NCI-H2029 (cell line): ENCODE measurements around the gene ATG2B.
A peak's percentile ranks its signal among the peaks of the same experiment; 100 is the strongest.

Source experiments
- DNase-seq: peaks from one replicate; lab custom pipeline; 2025; lab: John Stamatoyannopoulos, UW

ATG2B gene

DNA sequence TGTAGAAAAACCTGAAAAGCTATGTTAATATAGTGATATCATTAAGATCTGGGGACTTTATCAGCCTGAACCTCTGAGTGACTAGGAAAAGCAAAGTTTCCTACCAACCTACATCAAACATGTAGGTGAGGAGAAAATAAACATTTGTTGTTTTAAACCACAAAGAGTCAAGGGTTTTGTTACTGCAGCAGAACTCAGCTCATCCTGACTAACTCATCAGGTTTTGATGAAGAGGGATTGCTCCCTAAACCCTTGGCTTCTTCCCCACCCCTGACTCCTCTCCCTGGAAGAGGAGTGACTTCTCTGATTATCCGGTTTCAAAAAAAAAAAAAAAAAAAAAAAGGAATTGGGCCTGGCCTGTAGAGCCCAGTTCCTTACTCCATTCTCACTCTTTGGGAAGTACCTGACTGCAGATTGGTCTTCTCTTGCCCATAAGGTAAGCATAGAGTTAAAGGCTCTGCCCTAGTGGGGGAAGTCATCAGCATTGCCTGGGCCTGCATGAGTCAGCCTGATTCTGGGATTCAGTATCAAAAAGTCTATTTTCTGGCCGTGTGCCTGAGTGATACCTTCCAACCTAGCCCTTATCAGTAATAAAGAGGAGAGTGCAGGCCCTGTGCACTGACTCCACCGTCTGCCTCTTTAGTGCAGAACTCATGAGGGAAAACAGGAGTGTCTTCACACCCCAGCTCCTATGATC is 90.2 kb downstream of the ATG2B start:
- no peak for DNase-seq

DNA sequence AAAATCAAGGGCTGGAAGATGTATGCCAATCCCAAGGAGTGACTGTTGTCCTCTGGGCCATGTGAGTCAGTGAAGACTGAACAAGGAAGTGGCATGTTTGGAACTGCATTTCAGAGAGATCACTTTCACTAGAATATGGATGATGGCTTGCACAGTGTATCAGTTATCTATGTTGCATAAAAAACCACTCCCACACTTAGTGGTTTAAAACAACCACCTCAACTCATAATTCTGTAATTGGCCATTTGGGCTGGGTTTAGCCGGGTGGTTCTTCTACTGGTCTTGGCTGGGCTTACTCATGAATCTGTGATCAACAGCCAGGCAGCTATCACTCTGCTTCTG is 91.7 kb downstream of the ATG2B start:
- no peak for DNase-seq

DNA sequence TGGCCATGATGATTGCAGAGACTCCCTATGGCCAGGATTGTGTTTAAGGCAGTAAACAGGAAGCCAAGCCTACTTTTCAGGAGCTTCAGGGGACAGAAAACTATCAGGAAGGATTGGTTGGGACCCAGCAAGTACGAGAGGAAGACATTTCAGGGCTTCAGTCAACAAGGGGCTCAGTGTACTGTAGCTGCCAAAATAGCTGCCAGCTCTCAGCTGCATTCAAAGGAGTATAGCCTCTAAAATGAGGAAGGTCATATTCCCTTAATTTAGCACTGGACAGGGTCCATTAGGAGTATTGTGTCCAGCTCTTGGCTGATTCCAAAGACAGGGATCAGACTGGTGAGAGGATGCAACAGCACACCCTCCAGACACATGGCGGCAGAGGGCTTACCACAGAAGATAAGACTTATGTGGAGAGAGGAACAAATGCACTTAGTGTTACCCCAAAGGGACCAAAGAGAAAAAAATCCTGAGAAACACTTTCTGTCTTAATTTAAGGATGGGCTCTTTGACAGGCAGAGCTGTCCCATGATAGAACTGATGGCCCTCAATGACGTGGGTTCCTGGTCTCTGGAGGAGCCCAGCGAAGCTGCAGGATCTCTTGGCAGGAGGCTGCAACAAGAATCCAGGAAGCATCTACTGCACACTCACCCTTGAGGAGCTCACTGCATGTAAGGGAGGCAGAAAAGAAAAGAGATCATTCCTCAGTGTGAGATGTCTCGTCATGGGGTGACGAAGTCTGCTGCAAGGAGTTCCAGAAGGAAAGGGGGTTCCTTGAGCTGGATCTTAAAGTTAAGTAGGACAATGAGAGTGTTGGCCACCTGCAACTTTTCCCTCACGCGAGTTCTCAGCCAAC is 92.3 kb downstream of the ATG2B start:
- DNase-seq, result no peak

DNA sequence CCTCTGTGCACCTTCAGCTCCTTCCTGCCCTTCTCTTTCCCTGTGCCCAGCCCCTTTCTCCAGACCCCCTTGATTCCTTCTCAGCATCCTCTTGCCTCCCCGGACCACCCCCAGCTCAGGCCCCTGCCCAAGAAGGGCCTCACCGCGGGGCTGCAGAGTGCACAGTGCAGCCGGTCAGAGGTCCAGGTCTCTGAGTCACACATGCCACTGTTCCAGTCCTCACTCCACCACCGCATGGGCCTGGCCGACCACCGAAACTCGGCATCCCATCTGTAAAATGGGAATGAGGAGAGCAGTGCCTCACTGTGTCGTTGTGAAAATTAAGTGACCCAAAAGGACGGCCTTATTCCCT is 93.8 kb downstream of the ATG2B start:
- no peak for DNase-seq

DNA sequence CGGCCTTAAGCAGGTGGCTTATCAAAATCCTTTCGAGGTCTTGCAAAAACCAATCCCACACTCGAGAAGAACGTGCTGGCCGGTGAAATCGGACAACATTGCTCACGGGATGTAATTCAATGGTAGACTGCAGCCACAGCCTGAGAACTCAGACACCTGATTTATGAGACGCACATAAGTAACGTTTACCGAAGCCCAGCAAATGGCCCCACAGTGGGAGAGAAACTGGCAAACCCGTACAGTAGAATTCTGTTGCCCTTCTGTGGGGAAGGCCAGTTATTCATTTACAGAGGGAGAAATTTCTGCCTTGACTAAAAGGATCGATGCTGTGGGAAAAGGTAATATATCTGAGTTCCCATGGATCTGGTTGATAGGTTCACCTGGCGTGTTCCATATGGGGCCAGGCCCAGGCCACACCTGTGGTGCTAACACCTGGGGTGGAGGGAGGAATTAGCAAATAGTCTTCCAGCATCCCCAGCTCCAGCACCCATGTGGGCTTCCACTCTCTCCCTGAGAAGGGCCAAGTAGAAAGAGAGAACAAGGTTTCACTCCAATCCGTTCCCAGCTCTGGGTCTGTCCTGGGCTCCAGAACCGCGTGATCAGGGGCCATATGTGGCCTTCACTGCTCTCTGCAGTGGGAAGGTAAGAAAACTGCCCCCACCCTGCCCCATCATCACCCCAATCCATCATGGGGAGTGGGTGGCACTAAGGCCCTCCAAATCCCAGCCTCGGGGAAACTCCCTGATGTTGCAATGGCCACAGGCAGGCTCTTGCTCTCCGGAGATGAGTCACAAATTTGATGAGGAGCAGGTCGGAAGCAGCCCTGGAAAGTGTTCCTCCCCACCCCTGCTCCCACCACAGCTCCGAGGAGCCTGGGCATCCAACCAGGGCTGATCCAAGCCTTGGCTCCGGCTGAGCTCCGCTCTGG is 94.4 kb downstream of the ATG2B start:
- no peak for DNase-seq

DNA sequence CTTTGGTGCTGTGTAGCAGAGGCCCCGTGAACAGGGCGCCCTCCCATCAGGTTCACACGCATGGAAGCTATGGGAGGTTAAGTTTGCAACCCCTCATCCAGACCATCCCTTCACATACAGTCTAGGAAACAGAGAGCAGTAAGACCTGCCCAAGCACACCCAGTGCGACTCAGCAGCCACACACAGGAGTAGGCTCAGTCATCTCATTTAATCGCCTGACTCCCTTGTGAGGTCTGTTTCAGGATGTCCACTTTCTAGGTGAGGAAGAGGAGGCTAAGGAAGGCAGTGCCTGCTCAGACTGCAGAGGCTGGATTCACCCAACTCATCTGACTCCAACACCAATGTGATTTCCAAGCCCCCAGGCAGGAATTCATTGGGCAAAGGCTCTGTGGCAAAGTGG is 95.2 kb downstream of the ATG2B start:
- no peak for DNase-seq

DNA sequence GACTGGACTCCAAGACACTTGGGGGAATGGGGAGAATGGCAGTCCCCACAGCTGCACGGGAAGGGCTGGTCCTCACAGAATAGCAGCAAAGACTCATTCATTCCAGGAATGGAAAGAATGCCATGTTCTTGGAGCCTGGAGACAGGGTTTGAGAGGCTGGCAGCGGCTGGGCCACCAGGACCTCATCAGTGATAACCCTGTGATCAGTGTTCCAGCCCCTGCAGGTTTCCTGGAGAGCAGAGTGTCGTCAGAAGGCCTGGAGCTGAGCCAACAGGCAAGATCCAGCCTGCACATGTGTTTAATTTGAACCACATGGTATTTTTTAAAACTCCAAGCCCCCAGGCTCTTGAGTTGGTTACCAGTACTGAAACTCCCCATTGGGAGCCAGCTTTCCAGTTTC is 95.8 kb downstream of the ATG2B start:
- no peak for DNase-seq

DNA sequence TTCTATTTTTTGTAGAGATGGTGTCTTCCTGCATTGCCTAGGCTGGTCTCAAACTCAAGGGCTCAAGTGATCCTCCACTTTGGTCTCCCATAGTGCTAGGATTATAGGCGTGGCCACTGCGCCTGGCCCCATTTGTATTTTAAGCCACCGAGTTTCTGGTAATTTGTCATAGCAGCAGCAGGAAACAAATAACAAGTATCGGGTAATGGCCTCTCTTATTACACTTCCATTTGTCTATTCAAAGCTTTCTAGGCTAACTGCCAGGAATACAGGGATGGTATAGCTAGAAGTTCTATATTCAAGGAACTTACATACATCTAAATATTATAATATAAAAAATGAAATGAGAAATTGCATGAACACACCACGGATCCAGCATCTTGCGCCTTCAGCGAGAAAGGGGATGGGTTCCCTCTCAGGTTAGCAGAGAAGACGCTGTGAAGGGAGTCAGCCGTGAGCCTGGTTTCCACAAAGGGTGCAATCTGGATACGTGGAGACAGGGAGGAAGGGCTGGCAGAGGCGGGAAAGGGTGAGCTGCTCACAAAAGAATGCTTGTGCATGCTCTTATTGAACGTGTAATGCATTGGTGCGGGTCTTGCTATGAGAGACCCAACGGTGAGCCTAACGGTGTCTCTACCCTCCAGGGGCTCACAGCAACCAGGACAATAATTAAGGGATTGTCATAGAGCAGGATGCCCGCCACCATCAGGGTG is 97.6 kb downstream of the ATG2B start:
- peak; percentile 48 for DNase-seq

DNA sequence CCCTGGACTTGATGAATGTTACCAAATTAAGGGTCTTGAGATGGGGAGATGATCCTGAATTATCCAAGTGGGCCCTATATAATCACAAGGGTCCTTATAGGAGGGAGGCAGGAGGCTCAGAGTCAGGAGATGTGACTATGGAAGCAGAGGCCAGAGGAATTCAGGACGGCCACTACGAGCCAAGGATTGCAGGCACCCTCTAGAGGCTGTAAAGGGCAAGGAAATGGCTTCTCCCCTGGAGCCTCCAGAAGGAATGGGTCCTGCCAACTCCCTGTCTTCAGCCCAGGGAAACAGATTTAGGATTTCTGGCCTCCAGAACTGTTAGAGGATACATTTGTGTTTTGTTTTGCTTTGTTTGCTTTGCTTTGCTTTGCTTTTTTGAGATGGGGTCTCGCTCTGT is 98.3 kb downstream of the ATG2B start:
- DNase-seq, result no peak

DNA sequence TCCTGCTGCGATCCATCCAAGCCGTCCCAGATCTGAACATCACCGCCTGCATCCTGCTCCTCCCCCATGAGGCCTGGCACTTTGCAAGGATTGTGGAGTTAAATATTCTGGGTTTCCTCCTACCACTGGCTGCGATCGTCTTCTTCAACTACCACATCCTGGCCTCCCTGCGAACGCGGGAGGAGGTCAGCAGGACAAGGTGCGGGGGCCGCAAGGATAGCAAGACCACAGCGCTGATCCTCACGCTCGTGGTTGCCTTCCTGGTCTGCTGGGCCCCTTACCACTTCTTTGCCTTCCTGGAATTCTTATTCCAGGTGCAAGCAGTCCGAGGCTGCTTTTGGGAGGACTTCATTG is 99.0 kb downstream of the ATG2B start:
- DNase-seq, result no peak

DNA sequence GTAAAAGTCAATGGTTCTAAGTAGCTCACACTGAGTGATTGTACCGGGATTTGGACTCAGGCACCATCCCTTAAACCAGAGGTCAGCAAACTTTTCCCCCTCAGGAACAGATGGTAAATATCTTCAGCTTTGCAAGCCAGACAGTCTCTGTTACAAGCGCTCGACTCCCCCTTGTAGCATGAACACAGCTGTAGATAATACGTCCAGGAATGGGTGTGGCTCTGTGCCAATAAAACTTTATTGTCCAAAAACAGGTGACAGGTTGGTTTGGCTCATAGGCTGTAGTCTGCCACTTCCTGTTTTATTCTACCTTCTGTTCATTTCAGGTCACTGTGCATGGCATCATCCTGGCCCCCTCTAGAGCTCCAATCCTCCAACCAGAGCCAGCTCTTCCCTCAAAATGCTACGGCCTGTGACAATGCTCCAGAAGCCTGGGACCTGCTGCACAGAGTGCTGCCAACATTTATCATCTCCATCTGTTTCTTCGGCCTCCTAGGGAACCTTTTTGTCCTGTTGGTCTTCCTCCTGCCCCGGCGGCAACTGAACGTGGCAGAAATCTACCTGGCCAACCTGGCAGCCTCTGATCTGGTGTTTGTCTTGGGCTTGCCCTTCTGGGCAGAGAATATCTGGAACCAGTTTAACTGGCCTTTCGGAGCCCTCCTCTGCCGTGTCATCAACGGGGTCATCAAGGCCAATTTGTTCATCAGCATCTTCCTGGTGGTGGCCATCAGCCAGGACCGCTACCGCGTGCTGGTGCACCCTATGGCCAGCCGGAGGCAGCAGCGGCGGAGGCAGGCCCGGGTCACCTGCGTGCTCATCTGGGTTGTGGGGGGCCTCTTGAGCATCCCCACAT is 99.6 kb downstream of the ATG2B start:
- DNase-seq, result no peak

DNA sequence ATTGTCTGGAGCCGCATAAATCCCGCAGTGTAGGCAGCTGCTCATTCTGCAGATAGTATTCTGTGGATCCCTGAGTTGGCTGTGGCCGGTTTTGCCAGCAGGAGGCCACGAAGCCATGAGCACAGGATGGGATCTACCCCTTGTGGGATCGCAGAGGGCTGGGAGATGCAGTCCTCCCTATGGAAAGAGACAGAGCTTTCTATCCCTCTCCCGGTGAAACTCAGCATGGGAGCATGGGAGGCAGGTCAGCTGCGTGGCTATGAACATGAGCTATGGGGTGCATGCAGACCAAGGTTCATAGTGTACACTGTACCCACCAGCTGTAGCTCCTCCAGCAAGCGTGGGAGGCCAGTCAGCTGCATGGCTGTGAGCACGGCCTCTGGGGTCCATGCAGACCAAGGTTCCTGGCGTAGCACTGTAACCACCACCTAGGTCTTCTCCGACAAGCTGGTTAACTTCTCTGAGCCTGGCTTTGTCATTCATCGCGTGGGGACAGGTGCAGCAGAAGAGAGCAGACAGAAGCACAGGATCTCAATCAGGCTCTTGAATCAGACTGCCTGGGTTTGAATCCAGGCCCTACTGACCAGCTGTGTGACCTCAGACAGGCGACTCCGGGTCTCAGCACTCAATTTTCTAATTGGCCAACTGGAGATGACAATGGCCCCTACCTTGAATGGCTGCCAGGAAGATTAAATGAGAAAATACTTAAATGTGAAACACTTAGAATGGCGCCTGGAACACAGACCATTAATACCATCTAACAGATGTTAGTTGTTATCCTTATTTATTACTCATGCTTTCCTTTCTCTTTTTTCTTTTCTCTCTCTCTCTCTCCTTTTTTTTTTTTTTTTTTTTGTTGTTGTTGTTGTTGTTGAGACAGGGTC is 101.1 kb downstream of the ATG2B start:
- DNase-seq, result no peak

DNA sequence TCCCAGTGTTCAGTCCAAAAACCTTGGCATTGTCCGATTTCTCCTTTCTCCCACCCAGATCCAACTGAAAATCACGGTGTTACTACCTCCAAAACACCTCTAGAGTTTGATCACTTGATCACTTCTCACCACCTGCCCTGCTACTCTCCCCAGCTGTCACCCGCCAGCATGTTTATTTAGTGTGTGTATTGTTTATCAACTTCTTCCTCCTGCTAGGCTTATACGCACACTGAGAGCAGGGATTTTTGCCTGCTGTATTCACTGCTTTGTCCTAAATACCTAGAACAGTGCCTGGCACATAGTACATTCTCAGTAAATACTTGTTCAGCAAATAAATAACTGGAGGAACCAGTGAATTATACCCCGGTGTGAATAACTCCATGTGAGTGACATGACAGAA is 102.1 kb downstream of the ATG2B start:
- no peak for DNase-seq

DNA sequence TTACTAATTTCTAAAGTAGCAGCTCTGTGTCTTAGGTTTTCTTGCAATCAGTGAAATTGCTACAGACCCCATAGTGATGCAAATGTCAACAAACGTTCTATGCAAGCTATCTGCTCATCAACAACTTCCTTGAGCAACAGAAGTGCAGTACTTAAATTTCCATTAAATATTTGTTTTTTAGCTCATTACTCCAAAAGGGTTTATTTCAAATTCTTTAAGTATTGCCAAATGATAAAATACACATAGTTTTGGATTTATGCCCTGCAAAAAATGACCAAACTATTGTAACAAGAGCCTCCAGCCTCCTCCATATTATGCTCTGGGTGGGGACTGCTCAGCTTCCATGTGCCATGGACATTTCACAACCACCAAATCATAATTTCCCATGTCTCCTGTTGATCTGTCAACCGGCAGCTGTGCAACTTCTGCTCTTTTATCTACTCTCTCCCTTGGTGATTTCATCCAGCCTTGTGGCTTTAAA is 102.8 kb downstream of the ATG2B start:
- DNase-seq, result no peak

DNA sequence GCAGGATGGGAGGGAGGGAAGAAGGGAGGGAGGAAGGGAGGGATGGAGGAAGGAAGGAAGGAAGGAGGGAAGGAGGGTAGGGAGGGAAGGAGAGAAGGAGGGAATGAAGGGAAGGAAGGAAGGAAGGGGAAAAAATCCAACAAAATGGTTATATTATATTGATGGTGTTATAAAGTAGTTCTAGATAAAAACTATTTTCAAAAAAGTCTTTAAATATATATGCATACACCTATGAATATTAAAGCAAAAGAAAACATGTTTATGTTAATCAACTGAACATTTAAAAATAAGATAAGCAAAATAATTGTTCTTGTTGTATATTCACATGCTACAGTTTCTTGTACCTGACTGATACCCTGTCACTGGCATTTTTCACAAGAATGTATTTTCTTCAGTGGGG is 105.2 kb downstream of the ATG2B start:
- DNase-seq, result no peak

DNA sequence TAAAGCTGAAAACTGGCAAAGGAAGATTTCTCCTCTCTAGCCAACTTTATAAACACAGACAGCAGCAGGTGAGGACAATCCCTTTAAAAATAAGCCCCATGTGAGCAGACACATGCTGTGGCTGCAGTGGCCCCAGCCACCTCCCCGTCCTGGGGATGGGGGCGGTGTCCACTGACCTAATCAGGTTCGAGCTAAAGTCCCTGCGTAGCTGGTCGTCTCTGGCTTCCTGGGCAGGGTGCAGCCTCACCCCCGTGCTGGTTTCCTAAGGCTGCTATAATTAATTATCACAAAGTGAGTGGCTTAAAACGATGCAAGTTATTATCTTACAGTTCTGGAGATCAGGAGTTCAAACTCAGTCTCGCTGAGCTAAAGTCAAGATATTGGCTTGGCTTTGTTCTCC is 106.1 kb downstream of the ATG2B start:
- no peak for DNase-seq

DNA sequence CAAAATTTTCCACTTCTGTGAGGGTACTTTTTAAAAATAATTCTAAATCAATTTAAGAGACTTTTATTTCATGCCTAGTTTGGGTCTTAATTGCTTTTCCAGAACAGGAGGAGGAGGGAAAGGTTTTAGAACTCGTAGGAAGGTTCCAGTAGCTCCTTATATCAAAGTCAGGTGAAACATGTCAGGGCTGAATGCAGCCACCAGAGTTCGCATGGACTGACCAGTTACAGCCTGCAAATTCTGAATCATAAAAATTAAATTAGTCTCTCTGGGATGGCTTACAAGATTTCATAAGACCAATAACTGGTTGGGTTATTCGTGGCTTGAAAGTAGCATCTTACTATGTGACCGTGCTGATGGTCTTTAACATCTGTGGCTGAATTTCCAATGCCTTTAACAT is 106.7 kb downstream of the ATG2B start:
- DNase-seq, result no peak

DNA sequence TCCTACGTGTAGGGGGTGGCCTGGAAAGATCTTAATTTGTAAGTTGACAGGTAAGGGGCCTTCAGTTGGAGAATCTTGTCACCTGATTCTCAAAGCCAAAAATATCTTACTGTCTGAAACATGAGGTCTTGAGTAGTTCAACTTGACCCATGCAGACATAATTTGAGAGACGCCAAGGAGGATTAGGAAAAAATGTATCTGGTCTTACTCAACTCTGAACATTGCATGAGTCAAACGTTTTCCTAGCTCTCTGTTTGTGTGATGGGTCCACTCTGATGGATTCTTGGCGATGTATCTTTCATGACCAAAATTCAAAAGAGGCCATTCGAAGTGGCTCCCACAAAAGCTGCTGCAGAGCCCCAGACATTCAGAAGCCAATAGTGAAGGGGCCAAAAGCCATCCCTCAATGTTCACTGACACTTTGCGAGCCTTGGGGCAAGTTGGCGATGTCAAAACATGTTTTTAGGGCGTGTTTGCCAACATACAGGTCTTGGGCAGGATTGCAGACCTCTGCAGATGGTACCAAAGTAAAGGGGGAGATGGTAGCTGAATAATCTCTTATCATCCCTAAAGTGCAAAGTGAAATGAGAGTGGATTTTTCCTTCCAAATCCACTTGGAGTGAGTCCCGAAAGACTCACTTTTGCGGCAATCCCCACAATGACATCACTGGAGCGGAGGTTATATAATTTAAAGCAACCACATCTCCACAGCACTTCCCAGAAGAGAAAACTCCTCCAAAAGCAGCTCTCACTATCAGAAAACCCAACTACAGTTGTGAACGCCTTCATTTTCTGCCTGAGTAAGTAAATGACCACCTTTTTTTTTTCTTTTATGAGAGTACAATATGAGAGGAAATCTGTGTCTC is 107.4 kb downstream of the ATG2B start, which contains the start of gene BDKRB1:
Gene BDKRB1, plus strand, starts transcription at position 710 of the 866 bp plus-strand sequence. CDS start 7,473 bp downstream, outside the sequence.
- DNase-seq, result no peak

DNA sequence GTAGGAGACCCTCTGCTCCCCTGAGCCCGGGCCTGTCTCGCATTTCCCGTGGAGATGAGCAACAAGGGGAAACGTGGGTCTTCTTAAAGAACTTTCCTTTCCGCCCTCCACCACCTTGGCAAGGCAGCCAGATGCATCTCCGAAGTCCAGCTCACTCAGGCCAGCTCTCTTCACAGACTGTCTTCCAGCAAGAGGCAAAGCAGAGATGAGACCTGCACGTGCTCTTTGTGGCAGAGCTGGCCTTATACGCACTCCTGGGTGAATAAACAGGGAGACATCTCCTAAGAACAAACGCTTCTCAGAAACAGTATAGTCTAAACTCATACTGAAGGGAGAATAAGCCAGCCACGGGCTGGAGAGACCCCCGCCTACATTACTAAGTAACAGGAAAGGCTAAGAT is 108.5 kb downstream of the ATG2B start:
- no peak for DNase-seq
